Measurements from ENCODE around the gene ENTPD1.

GRCh38 chr10:95877881-95878280, 121.9 kb downstream of the ENTPD1 start:
- no peak for TF ChIP-seq CTCF (IDR thresholded peaks at IDR 0.05)
- no peak for TF ChIP-seq EZH2 (IDR thresholded peaks at IDR 0.05)

Measured in neural progenitor cell (in vitro differentiated cells).